ENCODE results near the gene HAP1.

Gene HAP1

DNA sequence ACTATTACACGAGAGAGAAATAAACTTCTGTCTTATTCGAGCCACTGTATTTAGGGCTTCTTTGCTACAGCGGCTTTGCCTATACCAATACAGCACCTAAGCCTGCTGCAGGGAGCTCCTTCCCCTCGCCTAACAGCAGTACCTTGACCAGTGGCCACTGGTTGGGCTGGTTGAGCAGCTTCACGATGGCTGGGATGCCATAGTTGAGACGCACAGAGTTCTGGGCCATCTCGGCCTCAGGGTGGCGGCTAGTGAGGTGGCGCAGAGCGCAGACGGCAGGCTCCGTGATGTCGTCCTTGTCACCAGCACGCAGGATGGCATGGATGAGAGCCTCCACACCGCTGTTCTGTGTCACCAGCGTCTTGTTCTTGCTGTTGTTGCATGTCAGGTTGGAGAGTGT lies 28.4 kb upstream of the HAP1 start:
- DNase-seq, result no peak

DNA sequence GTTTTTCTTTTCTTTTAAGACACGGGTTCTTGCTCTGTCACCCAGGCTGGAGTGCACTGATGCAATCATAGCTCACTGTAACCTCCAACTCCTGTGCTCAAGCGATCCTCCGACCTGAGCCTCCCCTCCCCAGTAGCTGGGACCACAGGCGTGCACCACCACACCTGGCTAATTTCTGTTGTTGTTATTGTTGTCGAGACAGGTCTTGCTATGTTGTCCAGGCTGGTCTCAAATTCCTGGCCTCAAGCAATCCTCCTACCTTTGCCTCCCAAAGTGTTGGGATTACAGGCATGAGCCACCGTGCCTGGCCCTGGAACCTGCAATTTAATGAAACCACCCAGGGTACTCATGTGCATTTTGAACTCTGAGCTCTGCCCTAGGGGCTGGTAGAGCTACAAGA lies 27.9 kb upstream of the HAP1 start:
- no peak for DNase-seq

DNA sequence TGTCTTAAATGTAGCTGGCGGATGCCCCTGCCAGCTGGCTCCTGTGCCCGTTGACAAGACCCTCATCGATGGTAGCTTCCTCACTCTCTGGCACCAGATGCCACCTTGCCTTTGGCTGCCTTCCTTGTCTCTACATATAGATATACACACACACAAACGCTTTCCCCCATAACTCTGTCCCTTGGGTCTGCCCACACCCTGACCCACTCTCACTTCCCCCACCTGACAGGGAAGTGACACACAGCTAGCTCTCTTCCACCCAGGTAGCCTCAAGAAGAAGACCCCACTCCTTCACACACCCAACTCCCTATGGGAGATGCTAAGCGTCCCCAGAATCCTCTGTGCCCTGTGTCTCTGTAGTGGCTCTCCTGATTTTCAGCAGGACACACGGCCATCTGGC lies 26.4 kb upstream of the HAP1 start:
- DNase-seq, result no peak

DNA sequence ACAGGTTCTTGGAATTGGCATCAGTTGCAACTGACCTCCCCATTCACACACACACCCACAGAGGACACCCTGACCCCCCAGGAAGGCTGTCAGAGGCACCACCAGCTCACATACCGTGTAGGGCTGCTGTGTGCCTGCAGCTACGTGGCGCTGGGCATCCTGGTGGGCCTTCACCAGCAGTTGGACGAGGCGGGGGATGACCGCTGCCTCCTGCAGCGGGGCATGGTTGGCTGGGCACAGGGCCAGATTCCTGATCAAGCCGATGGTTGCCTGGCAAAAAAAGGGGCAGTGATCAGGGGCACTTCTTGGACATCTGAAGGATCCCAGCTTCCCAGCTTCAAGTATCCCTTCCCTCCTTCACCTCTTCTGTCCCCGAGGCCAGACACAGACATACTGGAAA lies 24.2 kb upstream of the HAP1 start:
- DNase-seq, result no peak

DNA sequence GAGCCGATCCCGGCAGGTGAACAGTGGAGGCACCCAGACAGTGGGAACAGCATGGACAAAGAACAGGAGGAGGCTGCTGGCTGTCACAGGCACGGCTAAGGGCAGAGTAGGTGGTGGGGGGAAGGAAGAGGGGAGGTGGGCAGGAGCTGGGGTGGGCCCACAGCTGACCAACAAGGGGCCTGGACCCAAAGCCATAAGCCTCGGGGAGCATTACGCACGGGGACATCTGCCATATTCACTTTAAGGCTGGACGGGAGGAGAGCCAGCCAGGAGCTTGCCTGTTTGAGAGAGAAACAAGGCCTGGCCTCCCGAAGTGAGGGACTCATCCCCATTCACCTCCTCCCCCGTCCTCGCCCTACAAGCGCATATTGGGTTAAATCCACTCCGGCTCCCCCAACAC lies 19.6 kb upstream of the HAP1 start:
- DNase-seq, result no peak

DNA sequence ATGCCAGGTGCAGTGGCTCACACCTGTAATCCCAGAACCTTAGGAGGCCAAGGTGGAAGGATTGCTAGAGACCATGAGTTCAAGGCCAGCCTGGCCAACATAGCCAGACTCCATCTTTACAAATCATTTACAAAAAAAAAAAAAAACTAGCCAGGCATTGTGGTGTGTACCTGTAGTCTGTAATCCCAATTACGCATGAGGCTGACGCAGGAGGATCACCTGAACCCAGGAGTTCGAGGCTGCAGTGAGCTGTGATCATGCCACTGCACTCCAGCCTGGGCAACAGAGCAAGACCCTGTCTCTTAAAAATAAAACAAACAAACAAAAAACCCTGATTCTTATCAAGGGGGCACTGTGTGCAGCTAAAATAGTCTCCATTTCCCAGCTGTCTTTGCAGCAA lies 16.8 kb upstream of the HAP1 start:
- DNase-seq, result no peak

DNA sequence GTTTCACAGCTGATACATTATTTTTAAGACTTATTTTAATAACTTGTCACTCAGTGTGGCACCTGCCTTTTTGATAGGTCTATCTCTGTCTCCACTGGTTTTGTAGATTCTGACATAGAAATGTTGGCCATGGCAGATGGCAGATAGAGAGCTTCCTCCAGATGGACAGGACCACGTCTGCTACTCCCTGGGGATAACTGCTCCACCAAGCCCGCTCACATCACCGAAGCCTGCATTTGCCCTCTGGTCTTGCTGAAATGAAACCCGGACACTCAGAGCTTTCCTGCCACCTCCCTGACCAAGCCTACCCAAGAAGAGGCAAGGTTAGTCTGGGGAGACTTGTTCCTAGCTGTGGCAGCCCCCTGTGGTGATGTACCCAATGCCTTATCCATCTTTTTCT lies 16.4 kb upstream of the HAP1 start:
- no peak for DNase-seq

DNA sequence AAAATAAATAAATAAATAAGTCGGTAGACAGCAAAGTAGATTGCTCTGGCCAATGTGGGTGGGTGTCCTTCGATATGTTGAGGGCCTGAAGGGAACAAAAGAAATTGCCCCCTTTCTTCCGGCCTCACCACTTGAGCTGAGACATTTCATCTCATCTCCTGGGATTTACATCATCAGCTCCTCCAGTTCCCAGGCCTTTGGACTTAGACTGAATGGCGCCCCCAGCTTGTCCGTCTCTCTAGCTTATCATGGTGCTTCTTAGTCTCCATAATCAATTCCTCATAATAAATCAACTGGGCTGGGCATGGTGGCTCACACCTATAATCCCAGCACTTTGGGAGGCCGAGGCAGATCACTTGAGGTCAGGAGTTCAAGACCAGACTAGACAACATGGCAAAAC lies 13.8 kb upstream of the HAP1 start:
- DNase-seq, result no peak

DNA sequence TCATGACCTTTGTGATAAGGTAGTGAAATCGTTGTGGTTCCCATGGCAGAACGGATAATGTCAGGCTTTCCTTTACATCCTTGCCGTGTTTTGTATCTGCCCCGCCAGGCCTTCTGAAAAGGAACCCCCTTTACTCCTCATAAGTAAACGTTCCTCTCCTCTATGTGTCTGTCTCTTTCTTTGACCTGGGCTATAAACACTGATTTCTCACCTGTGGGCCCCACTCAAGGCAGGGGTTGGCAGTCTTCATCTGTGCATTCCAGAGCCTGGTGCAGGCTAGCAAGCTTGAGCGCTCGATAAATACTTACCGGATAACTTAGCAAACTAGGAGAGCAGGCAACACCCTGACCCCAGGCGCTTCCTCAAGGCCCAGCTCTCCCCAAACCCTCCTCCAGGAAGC lies 7.3 kb upstream of the HAP1 start:
- DNase-seq, result no peak

DNA sequence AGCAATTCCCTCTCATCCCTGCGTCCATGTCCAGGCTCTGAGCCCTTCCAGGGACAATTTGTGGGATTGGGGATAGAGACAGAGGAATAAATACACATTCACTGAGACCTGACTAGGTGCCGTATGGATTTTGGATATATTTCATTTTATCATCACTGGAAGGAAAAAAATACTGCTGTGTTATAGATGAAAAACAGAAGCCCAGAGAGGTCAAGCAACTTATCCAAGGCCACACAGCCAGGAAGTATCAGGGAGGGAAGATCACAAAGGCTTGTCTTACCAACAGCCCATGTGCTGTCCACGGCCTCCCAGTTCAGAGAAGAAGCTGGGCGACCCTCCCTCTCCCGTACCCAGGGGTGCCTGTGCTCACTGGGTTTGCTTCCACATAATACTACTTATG lies 6.1 kb upstream of the HAP1 start:
- no peak for DNase-seq

DNA sequence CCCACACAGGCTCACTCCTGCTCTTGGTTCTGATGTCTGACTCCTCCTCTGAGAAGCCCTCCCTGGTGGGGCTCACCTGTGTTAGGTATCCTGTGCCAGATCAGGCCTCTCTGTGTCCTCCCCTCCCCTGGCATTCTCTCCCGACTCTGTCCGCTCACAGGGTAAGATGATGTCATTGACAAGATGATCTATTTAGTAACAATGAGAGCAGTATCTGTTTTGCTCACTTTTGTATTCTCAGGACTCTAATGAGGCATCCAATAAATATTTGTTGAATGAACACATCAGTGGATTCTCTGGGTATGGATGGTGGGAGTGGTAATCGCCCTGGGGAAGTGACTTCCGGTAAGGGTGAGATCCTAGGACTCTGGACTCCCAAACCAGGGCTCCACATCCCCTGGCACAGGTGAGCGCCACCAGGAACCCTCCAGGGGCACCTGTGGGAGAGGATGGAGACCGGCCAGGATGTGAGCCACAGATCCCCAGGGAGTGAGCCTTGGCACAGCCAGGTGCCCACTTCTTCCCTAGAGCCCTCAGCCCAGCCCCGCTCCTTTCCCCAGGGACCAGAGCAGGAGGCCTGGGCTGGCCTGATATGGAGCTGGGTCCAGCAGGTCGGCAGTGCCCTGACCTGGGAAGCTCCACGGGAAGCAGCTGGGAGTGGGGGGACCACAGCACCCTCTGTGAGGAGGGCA lies 5.4 kb upstream of the HAP1 start:
- DNase-seq, result peak; percentile 30

DNA sequence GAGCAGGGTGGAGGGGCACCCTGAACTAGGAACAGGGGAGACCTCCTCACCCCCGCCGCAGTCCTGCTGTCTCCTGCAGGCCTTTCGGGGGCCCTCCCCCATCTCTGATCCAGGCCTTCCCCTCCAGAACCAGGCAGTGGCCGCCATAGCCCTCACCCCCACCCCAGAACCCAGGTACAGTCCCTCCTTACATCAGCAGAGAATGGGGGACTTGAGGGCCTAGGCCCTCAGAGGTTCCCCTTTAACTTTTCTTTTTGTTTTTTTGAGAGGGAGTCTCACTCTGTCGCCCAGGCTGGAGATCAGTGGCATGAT lies 4.3 kb upstream of the HAP1 start:
- no peak for DNase-seq

DNA sequence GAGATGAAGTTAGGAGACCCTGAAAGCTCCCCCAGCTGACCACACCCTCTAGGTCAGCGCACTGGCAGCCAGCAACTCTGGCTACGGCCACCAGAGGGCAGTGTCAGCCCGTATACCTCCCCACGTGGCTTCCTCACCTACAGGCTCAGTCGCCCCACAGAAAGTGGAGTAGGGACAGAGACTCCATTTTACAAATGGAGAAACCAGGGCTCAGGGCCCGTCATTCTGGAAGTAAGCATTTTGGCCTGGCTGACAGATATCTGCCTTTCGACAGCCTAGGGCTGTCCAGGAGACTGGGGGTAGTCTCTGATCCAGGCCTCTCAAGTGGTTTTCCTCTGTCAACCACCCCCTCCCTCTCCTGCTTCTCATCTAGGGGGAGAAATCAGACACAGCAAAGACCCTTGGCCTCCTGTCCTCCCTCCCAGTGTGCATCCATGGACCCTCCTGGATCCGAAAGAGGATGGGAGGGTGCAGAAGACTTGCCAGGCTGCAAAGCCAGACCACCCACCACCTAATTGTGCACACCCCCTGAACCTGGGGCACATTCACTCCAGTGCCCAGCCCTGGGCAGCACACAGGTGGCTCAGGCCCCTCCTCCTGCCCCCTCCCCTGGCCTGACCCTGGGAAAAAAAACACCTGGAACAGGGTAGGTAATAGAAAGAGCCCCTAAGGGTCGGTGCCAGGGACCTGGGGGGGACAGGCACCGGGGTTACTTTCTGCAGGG lies 3.8 kb upstream of the HAP1 start:
- DNase-seq, result peak; percentile 75

DNA sequence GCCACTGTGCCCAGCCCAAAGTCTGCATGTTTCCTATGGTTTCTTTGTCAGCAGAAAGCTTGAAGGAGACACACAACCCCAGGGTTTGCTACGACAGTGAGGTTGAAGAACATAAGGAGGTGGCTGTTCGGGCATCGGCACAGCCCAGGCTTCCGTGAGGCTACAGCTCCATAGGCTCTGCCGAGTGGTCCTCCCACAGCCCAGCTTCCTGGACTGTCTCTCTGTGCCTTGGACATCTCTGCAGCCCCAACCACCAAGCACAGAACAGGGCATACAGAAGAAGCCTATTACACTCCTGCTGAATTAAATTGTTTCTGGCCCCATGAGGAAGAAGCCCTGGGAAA lies 3.2 kb upstream of the HAP1 start:
- DNase-seq, result no peak

DNA sequence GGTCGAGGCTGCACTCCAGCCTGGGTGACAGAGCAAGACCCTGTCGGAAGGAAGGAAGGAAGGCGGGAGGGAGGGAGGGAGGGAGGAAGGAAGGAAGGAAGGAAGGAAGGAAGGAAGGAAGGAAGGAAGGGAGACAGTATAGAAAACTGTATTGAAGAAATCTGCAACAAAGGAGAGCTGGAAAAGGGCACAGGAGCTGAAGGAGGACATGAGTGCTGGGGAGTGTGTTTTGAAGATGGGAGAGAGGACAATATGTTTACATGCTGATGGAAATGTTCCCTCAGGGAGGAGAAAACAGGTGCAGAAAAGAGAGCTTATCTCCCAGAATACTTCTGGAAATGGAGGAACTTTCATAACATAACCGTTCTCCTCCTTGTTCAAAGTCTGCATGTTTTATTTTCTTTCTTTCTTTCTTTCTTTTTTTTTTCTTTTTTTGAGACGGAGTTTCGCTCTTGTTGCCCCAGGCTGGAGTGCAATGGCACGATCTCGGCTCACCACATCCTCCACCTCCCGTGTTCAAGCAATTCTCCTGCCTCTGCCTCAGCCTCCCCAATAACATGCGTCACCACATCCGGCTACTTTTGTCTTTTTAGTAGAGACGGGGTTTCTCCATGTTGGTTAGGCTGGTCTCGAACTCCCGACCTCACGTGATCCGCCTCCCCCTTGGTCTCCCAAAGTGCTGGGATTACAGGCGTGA lies 2.7 kb upstream of the HAP1 start:
- DNase-seq, result no peak

DNA sequence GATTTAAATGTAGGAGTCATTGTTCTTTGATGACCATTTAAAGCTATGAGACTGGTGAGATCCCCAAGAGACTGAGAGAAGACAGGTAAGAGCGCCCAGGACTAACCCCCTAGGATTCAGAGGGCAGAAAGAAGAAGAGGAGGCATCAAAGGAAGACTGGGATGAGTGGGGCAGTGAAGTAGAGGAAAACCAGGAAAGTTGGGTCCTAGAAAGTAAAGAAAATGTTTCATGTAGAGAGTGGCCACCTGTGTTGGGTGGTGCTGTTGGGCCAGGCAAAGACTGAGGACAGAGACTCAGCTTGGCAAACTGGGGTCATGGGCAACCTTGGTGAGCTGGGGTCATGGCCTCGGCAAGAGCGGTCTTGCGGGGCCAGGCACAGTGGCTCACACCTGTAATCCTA lies 1.3 kb upstream of the HAP1 start:
- DNase-seq, result no peak

DNA sequence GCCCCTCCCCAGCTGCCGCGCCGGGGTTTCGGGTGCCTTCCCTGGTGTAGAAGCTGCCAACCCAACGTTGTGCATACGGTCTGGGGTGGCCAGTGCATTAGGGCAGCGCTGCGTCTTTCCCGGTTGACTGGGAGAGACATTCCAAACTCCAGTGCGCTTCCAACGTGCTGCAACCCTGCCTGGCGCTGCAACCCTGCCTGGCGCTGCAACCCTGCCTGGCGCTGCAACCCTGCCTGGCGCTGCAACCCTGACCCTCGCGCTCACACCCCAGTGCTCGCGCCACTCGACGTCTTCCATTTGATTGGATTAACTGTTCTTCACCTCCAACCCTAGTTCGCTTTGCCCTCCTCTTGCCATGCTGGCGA lies 488 bp upstream of the HAP1 start:
- no peak for DNase-seq

DNA sequence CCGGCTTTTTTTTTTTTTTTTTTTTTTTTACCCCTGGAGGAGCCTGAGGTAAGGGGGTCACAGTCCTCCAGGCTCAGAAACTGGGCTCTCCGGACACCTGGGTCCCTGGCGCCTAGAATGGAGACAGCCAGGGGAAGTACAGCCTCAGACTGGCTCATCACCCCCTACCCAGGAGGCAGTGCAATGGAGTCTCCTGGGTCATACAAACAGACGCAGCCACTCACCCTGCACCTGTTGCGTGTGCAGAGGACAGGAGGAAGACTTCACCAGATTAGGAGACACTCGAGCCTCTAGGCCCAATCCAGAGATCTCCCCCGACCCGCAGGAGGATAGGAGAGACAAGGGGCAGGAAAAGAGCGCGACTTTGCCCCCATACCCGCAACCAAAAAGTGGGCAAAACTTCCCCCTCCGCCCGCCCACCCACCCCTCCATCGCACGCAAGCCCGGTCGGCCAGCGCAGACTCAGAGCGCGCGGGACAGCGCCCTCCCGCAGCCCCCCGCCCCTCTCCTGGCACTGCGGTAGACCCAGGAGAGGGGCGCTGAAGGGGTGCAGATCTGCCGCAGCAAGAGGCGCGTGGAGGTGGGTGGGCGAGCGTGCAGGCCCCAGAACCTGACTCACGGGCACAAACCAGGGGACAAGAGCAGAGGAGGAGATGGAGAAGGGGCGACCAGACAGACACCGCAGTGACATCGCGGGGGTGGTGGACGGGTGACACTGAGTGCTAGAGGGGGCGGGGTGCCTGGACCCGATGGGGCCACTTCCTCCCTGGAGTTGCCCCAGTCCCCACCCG lies 900 bp downstream of the HAP1 start:
- no peak for DNase-seq

DNA sequence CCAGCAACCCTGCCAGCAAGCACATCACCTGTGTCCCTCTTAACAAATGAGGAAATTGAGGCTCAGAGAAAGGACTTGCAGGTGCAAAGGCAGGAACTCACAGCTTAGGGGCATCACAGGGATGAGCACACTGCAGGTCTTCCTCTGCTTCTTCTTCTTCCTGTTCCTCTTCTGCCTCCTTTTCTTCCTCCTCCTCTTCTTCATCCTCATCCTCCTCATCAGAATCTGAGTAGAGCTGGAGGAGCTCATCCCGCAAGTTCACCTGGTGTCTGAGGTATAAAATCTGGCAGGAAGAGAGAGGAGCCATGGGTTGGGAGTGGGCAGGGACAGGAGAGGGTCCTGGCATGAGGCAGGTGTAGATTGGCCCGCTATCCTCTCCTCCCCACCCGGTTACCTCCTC lies 2.6 kb downstream of the HAP1 start:
- no peak for DNase-seq

DNA sequence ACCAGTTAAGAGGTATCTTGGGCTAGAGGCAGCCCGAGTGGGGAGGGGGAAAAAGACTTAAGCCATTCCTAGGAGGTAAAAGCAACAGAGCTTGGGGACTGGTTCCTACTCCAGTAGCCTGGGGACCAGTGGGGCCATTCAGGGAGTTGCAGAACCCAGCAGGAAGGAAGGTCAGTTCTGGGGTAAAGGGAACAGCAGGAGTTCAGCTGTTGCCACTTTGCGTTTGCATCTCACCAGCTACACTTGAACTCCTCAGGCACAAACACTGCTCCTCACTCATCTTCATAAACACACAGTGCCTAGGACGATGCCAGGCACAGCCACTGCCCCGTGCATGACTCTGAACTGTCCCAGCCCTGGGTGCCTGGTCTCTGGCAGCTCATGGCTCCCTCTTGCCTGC lies 4.0 kb downstream of the HAP1 start:
- no peak for DNase-seq

DNA sequence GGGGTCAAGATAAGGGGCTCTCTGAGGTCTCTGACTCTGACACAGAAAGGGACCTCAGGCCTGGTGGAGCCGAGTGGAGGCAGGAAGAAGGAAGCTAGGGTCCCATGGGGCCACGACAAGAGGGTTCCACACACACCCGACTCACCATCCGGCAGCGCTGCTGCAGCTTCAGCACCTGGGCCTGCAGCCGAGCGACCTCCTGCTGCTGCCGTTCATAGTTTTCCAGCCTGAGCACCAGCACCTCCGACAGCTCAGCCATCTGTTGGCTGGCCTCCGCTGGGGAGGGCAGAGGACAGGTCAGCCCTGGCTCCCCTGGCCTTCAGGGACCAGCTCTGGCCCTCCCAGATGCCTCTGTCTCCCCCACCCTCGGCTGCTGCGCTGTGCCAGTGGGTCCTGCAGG lies 6.4 kb downstream of the HAP1 start:
- DNase-seq, result no peak

DNA sequence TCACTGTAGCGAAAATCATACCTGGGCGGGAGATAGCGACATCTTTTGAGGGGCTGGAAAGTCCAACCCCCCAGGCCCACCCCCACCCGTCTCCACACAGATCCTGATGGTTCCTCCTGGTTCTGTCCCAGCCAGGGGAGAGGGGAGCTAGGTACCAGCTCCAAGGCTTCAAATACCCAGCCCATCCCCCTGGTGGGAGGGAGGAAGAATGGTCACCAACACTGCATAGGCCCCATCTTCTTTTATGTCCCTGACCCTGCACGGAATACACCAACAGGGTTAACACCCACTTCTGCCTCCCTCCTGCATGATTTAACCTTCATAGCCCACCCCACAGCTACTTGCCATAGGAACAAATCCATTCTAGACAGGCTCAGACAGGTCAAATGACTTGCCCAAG lies 9.3 kb downstream of the HAP1 start:
- no peak for DNase-seq

DNA sequence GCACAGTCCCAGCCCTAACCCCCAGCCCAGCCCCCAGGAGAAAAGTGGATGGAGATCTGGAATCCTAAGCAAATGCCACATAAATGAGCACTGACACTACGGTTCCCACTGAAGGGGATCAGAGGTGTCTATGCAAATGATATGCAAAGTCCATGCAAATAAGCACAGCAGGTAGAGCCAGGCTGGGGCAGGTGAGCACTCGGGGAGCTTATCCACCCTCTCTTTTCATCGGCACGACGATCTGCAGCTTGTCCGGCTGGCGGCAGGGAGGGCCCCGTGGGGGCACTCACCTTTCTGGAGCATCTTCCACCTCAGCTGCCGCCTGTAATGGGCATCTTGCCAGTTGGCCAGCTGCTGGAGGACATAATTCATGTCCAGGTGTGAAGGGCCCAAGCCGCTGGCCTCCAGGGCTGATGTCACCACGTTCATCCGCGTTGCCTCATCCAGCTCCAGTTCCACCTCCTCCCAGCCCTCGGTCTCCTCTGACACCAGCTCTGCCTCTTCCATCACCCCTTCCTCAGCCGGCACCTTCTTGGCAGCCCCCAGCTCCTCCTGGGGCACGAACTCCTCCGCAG lies 9.9 kb downstream of the HAP1 start:
- no peak for DNase-seq
